Nephron progenitor cell (in vitro differentiated cells): ENCODE results near the gene KRT75.

Source experiments
- DNase-seq: peaks from one replicate; pipeline ENCODE4 v3.0.0; 2021
- H3K27ac Mint-ChIP-seq: 2 replicates; pipeline ENCODE4 v1.8.0; 2021; ENCODE audit warnings: mild to moderate bottlenecking, moderate library complexity, mixed read lengths
- H3K27me3 Mint-ChIP-seq: 2 replicates; pipeline ENCODE4 v1.8.0; 2021; ENCODE audit warnings: mild to moderate bottlenecking, low read depth, mixed read lengths; ENCODE audit not compliant: poor library complexity
- H3K36me3 Mint-ChIP-seq: 2 replicates; pipeline ENCODE4 v1.8.0; 2021; ENCODE audit warnings: low read depth, mixed read lengths
- H3K4me1 Mint-ChIP-seq: 2 replicates; pipeline ENCODE4 v1.8.0; 2021; ENCODE audit warnings: mixed read lengths
- H3K4me3 Mint-ChIP-seq: 2 replicates; pipeline ENCODE4 v1.8.0; 2021; ENCODE audit warnings: mild to moderate bottlenecking, moderate library complexity, mixed read lengths
- H3K9me3 Mint-ChIP-seq: 2 replicates; pipeline ENCODE4 v1.8.0; 2021; ENCODE audit warnings: mild to moderate bottlenecking, moderate library complexity, mixed read lengths
- CTCF ChIP-seq: fragments of 200-600 bp; sonication (generic); IDR thresholded peaks from 2 replicates; pipeline ENCODE4 v1.5.0; 2021; ENCODE audit warnings: antibody characterized with exemption

The KRT75 gene

GRCh38 chr12:52434081-52434733 lies at the start of gene KRT75:
TSS of gene KRT75 (minus strand) at chr12:52434371. CDS start at chr12:52434304, 67 bp downstream.
- no peak for DNase-seq
- Mint-ChIP-seq H3K27me3 (peaks cover 4% of the 10 kb centered on the region), H3K27ac (no peak within 1 kb of the TSS), H3K4me1 (peaks cover 18% of the 10 kb centered on the region), H3K9me3 (no peaks in the 10 kb centered on the region), H3K36me3 (no peaks in the 10 kb centered on the region), H3K4me3 (no peak within 1 kb of the TSS)
- TF ChIP-seq CTCF = no peak

GRCh38 chr12:52480073-52480472 lies 45.9 kb upstream of the KRT75 start:
- H3K27ac Mint-ChIP-seq = no peak overlapping the region
- H3K4me3 Mint-ChIP-seq = no peak overlapping the region
- H3K4me1 Mint-ChIP-seq = no peaks in the 10 kb centered on the region
- DNase-seq = no peak
- peaks cover 6% of the 10 kb centered on the region for H3K27me3 Mint-ChIP-seq
- peaks cover 29% of the 10 kb centered on the region for H3K9me3 Mint-ChIP-seq
- H3K36me3 Mint-ChIP-seq = no peaks in the 10 kb centered on the region
- no peak for TF ChIP-seq CTCF

- no peak overlapping the region for H3K4me3 Mint-ChIP-seq
- H3K27me3 Mint-ChIP-seq = peaks cover 4% of the 10 kb centered on the region
- no peak overlapping the region for H3K27ac Mint-ChIP-seq
- H3K36me3 Mint-ChIP-seq = no peaks in the 10 kb centered on the region
- peaks cover 18% of the 10 kb centered on the region for H3K9me3 Mint-ChIP-seq
- DNase-seq = no peak
- no peak for TF ChIP-seq CTCF
- no peaks in the 10 kb centered on the region for H3K4me1 Mint-ChIP-seq
These were observed 43.5 kb upstream of the KRT75 start for GRCh38 chr12:52477651-52478050.

GRCh38 chr12:52474212-52474611 lies 40.0 kb upstream of the KRT75 start:
- no peaks in the 10 kb centered on the region for H3K27me3 Mint-ChIP-seq
- DNase-seq = no peak
- TF ChIP-seq CTCF = no peak
- H3K4me1 Mint-ChIP-seq = no peaks in the 10 kb centered on the region
- no peak overlapping the region for H3K4me3 Mint-ChIP-seq
- H3K36me3 Mint-ChIP-seq = no peaks in the 10 kb centered on the region
- H3K9me3 Mint-ChIP-seq = peaks cover 10% of the 10 kb centered on the region
- no peak overlapping the region for H3K27ac Mint-ChIP-seq

- Mint-ChIP-seq H3K9me3 (peaks cover 9% of the 10 kb centered on the region), H3K4me3 (no peak within 1 kb of the TSS), H3K27me3 (no peaks in the 10 kb centered on the region), H3K36me3 (no peaks in the 10 kb centered on the region), H3K4me1 (no peaks in the 10 kb centered on the region), H3K27ac (no peak within 1 kb of the TSS)
- no peak for DNase-seq
- no peak for TF ChIP-seq CTCF
These were observed 39.6 kb upstream of the KRT75 start, which contains the start of gene KRT6C for GRCh38 chr12:52473768-52474167. TSS of gene KRT6C (minus strand) at chr12:52473805. CDS start at chr12:52473737, 68 bp downstream.

GRCh38 chr12:52469853-52470252 lies 35.7 kb upstream of the KRT75 start:
- no peak overlapping the region for H3K4me3 Mint-ChIP-seq
- H3K27me3 Mint-ChIP-seq = no peaks in the 10 kb centered on the region
- DNase-seq = no peak
- H3K36me3 Mint-ChIP-seq = no peaks in the 10 kb centered on the region
- no peaks in the 10 kb centered on the region for H3K9me3 Mint-ChIP-seq
- H3K4me1 Mint-ChIP-seq = no peaks in the 10 kb centered on the region
- TF ChIP-seq CTCF = no peak
- H3K27ac Mint-ChIP-seq = no peak overlapping the region
